Spinal cord (tissue), 10 donors: ENCODE measurements around the gene ADRB1. TPM values are rescaled to one million over a fixed set of nuclear protein-coding genes. Genes with fewer than 3 reads are reported as not detected.
A peak's percentile ranks its signal among the peaks of the same experiment; 100 is the strongest.

Source experiments
- DNase-seq, 6 donors: peaks; one replicate each; pipeline versions ENCODE4 v3.0.0 to v3.0.0-alpha.2; 2013 to 2015; ENCODE audit warnings: low spot score in 6 of 6, low read depth in 4 of 6
- H3K27ac ChIP-seq: one replicate; pipeline ENCODE4 v1.5.1; 2013; ENCODE audit warnings: low read depth, low read length, control low read depth
- H3K27me3 ChIP-seq: one replicate; pipeline ENCODE4 v1.6.1; 2013; ENCODE audit warnings: low read length; ENCODE audit not compliant: control insufficient read depth, insufficient read depth
- H3K36me3 ChIP-seq: one replicate; pipeline ENCODE4 v1.6.1; 2013; ENCODE audit warnings: low read length; ENCODE audit not compliant: control insufficient read depth, insufficient read depth
- H3K4me1 ChIP-seq: one replicate; pipeline ENCODE4 v1.6.1; 2013; ENCODE audit warnings: low read length; ENCODE audit not compliant: control insufficient read depth, insufficient read depth
- H3K4me3 ChIP-seq: one replicate; pipeline ENCODE4 v1.5.1; 2013; ENCODE audit warnings: low read depth, low read length, control low read depth
- H3K9me3 ChIP-seq: one replicate; pipeline ENCODE4 v1.6.1; 2013; ENCODE audit warnings: low read length; ENCODE audit not compliant: control insufficient read depth, insufficient read depth
- WGBS: methylation state at CpG from one replicate; pipeline ENCODE4 v1.1.5; 2013; ENCODE audit warnings: missing lambda C conversion rate; ENCODE audit not compliant: insufficient coverage; 5-methylcytosine and 5-hydroxymethylcytosine counted together
- long read RNA-seq, 4 donors: transcript quantifications; one replicate each; lab custom pipeline, GENCODE V29; 2026
- polyA plus RNA-seq, 2 donors: library from polyadenylated mRNA; unstranded; fragments of 120-200 nt; gene quantifications; one replicate each; pipeline ENCODE4 v1.2.1, GENCODE V29; 2013; ENCODE audit not compliant: insufficient read length in 2 of 2
- total RNA-seq, 2 donors: library from RNA; depleted of rRNA in 1 of 2; stranded (reverse); fragments of 120-200 nt in 1 of 2; fragments of >200 nt in 1 of 2; gene quantifications; one replicate each; pipeline versions ENCODE4 v1.2.3 to v1.2.4, GENCODE V29; 2013 to 2014
- donor health status: healthy.

Gene ADRB1
- 1 to 10 TPM; 2.9 to 3.2 TPM for total RNA-seq
- 1 to 10 TPM; 2.5 to 4.0 TPM for polyA plus RNA-seq
- long read RNA-seq, donor 1, partial matches to known transcripts, result 0 of 3 reads
- long read RNA-seq, donor 1, other reads (novel, unspliced or antisense), result 0 of 3 reads
- long read RNA-seq, donor 2, transcript ADRB1-201 (1 exons, 2,853 nt), result major isoform, 6 of 6 reads
- long read RNA-seq, donor 2, partial matches to known transcripts, result 0 of 6 reads
- long read RNA-seq, donor 2, other reads (novel, unspliced or antisense), result 0 of 6 reads
- long read RNA-seq, donor 3, transcript ADRB1-201 (1 exons, 2,853 nt), result major isoform, 5 of 5 reads
- long read RNA-seq, donor 3, partial matches to known transcripts, result 0 of 5 reads
- long read RNA-seq, donor 3, other reads (novel, unspliced or antisense), result 0 of 5 reads
- long read RNA-seq, donor 4, transcript ADRB1-201 (1 exons, 2,853 nt), result major isoform, 10 of 10 reads
- long read RNA-seq, donor 4, partial matches to known transcripts, result 0 of 10 reads
- long read RNA-seq, donor 4, other reads (novel, unspliced or antisense), result 0 of 10 reads

GRCh38 chr10:114043532-114044246, at the start of gene ADRB1:
ADRB1 (plus strand) TSS chr10:114043866; CDS start chr10:114044133, 267 bp downstream.
- peak within 1 kb of the TSS; percentile 26 for H3K27ac ChIP-seq
- peak within 1 kb of the TSS; percentile 39 for H3K4me3 ChIP-seq
- no peaks in the 10 kb centered on the region for H3K9me3 ChIP-seq
- peaks cover 17% of the 10 kb centered on the region for H3K4me1 ChIP-seq
- under 1% methylated on average over 82 of the region's 90 CpGs for WGBS
- DNase-seq, result peak in 4 of 6 donors; percentile 78 to 96 (median 87)
- peaks cover 34% of the 10 kb centered on the region for H3K27me3 ChIP-seq
- H3K36me3 ChIP-seq, result no peaks in the 10 kb centered on the region

- Histone ChIP-seq H3K9me3 (no peaks in the 10 kb centered on the region), H3K36me3 (no peaks in the 10 kb centered on the region), H3K4me1 (peaks cover 7% of the 10 kb centered on the region), H3K4me3 (no peak overlapping the region), H3K27me3 (no peaks in the 10 kb centered on the region), H3K27ac (no peak overlapping the region)
- no CpG with 5 or more reads among the region's 2 CpGs for WGBS
- DNase-seq, result no peak
Measured at GRCh38 chr10:113995201-113995600, 48.5 kb upstream of the ADRB1 start.

GRCh38 chr10:113997428-113997827, 46.2 kb upstream of the ADRB1 start:
- DNase-seq, result no peak
- Histone ChIP-seq H3K4me1 (peaks cover 7% of the 10 kb centered on the region), H3K36me3 (no peaks in the 10 kb centered on the region), H3K9me3 (no peaks in the 10 kb centered on the region), H3K4me3 (no peak overlapping the region), H3K27me3 (no peaks in the 10 kb centered on the region), H3K27ac (no peak overlapping the region)
- WGBS, result 52% methylated on average over 8 of the region's 8 CpGs

GRCh38 chr10:113999531-113999930, 44.1 kb upstream of the ADRB1 start:
- no peak for DNase-seq
- WGBS, result 91% methylated on average over 5 of the region's 5 CpGs

GRCh38 chr10:114000457-114001010, 43.1 kb upstream of the ADRB1 start:
- H3K27me3 ChIP-seq, result no peaks in the 10 kb centered on the region
- H3K4me3 ChIP-seq, result no peak overlapping the region
- DNase-seq, result no peak
- H3K4me1 ChIP-seq, result peaks cover 7% of the 10 kb centered on the region
- H3K27ac ChIP-seq, result no peak overlapping the region
- H3K36me3 ChIP-seq, result no peaks in the 10 kb centered on the region
- 88% methylated on average over 2 of the region's 6 CpGs for WGBS
- H3K9me3 ChIP-seq, result no peaks in the 10 kb centered on the region

More at GRCh38 chr10:113999531-113999930, 44.1 kb upstream of the ADRB1 start:
- no peak overlapping the region for H3K4me3 ChIP-seq
- no peaks in the 10 kb centered on the region for H3K27me3 ChIP-seq
- peaks cover 7% of the 10 kb centered on the region for H3K4me1 ChIP-seq
- no peak overlapping the region for H3K27ac ChIP-seq
- H3K9me3 ChIP-seq, result no peaks in the 10 kb centered on the region
- no peaks in the 10 kb centered on the region for H3K36me3 ChIP-seq

- H3K4me1 ChIP-seq, result peaks cover 2% of the 10 kb centered on the region
- DNase-seq, result no peak
- H3K27me3 ChIP-seq, result no peaks in the 10 kb centered on the region
- no peaks in the 10 kb centered on the region for H3K9me3 ChIP-seq
- no peak overlapping the region for H3K27ac ChIP-seq
- H3K4me3 ChIP-seq, result no peak overlapping the region
- no peaks in the 10 kb centered on the region for H3K36me3 ChIP-seq
- WGBS, result 76% methylated on average over 2 of the region's 7 CpGs
Measured at GRCh38 chr10:114002422-114002821, 41.2 kb upstream of the ADRB1 start.

- no peak overlapping the region for H3K27ac ChIP-seq
Measured at GRCh38 chr10:114003161-114003941, 40.3 kb upstream of the ADRB1 start.

GRCh38 chr10:114009281-114009996, 34.2 kb upstream of the ADRB1 start:
- H3K36me3 ChIP-seq, result no peaks in the 10 kb centered on the region
- H3K27me3 ChIP-seq, result no peaks in the 10 kb centered on the region
- no peaks in the 10 kb centered on the region for H3K9me3 ChIP-seq
- 89% methylated on average over 1 of the region's 5 CpGs for WGBS
- no peak for DNase-seq
- H3K4me3 ChIP-seq, result no peak overlapping the region
- H3K4me1 ChIP-seq, result no peaks in the 10 kb centered on the region
- H3K27ac ChIP-seq, result no peak overlapping the region

More at GRCh38 chr10:114003161-114003941, 40.3 kb upstream of the ADRB1 start:
- Histone ChIP-seq H3K4me3 (no peak overlapping the region), H3K36me3 (no peaks in the 10 kb centered on the region), H3K27me3 (no peaks in the 10 kb centered on the region), H3K9me3 (no peaks in the 10 kb centered on the region), H3K4me1 (no peaks in the 10 kb centered on the region)
- 100% methylated on average over 2 of the region's 9 CpGs for WGBS
- DNase-seq, result no peak
